Retinal pigment epithelial cell (primary cell): ENCODE results near the gene SCMH1.

Source experiments
- DNase-seq: peaks from one replicate; pipeline ENCODE4 v3.0.0-alpha.2; 2010; ENCODE audit warnings: low read depth
- H3K4me3 ChIP-seq: 2 replicates; pipeline ENCODE4 v1.5.1; 2011; ENCODE audit warnings: mild to moderate bottlenecking, low read length, control low read depth, moderate library complexity
- CTCF ChIP-seq: conservative IDR thresholded peaks from 2 replicates; pipeline ENCODE4 v1.5.1; 2011; ENCODE audit warnings: low read depth, low read length, control low read depth, inconsistent platforms

The SCMH1 gene

DNA sequence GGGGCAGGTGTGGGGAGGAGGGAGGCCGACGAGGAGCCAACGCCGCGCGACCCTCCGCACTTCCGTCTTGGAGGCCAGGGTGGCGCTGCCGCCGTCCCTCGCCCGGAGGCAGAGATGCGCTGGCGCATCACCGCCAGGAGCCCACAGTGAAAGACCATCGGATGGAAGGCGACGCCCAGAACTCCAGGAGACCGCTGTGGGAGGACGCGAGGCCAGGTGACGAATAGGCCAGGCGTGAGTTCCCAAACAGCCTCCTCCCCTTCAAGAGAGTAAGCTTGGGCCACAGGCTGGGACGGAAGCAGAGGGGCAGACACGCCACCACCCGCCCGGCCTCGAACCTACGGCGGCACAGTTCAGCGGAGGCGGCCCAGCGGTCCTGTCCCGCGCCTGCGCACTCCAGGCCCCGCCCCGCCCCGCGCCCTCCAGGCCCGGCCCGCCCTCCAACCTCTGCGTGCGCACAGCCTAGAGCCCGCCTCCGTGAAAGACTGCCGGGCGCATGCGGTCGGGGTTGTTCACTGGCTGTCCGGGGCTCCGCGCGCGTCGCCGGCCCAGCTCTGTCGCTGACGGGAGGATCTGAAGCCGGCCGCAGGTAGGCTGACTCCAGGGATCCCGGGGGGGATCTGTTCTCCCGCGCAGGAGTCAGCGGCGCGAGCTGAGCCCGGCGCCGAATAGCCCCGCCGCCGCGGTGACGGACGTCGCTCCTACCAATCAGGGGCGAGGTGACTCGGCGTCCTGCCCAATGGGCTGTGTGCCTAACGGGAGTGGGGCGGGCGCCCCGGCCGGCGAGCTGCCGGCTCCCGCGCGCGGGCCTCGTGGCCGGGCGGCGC lies 262.7 kb downstream of the SCMH1 start, which contains the start of gene CTPS1:
Gene CTPS1 (plus strand): TSS at position 456 of the 827 bp plus-strand sequence. CDS start 3,595 bp downstream, outside the sequence.
- DNase-seq = peak; percentile 77
- peak; percentile 19 for TF ChIP-seq CTCF
- peak within 1 kb of the TSS; percentile 70 for H3K4me3 ChIP-seq

GRCh38 chr1:40978886-40979240 lies 263.2 kb downstream of the SCMH1 start:
- H3K4me3 ChIP-seq = peak overlapping the region; percentile 70
- no peak for TF ChIP-seq CTCF
- DNase-seq = no peak

DNA sequence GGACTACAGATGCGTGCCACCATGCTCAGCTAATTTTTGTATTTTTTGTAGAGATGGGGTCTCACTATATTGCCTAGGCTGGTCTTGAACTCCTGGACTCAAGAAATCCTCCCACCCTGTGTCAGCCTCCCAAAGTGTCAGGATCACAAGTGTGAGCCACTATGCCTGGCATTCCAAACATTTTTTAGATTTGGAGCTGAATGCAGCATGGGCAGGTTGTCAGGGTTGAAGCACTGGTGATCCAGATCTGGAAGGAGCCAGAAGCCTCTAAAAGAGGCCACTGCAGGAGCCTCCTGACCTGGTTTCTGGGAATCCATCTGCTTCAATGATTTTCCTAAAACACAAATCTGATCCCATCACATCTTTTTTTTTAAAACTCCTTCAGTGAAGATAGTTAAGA lies 264.4 kb downstream of the SCMH1 start:
- no peak for TF ChIP-seq CTCF
- no peak for DNase-seq
- H3K4me3 ChIP-seq = no peak overlapping the region
